ENCODE data around the gene HIBADH.
A peak's percentile ranks its signal among the peaks of the same experiment; 100 is the strongest.

The HIBADH gene

GRCh38 chr7:27662490-27663205, at the start of gene HIBADH:
HIBADH (minus strand) TSS chr7:27662883; CDS start chr7:27662788, 95 bp downstream.
- DNase-seq: peak; percentile 90

- no peak for DNase-seq
These were observed 49.5 kb upstream of the HIBADH start for GRCh38 chr7:27712217-27712616.

- DNase-seq: no peak
These were observed 46.7 kb upstream of the HIBADH start for GRCh38 chr7:27709137-27710075.

- no peak for DNase-seq
These were observed 45.8 kb upstream of the HIBADH start for GRCh38 chr7:27708485-27708884.

- DNase-seq: no peak
These were observed 42.5 kb upstream of the HIBADH start for GRCh38 chr7:27705200-27705594.

- no peak for DNase-seq
These were observed 41.9 kb upstream of the HIBADH start for GRCh38 chr7:27704422-27705199.

GRCh38 chr7:27703181-27703580, 40.5 kb upstream of the HIBADH start:
- no peak for DNase-seq

- DNase-seq: no peak
These were observed 37.8 kb upstream of the HIBADH start for GRCh38 chr7:27700501-27700900.

- no peak for DNase-seq
These were observed 37.1 kb upstream of the HIBADH start for GRCh38 chr7:27699751-27700150.

- no peak for DNase-seq
These were observed 35.3 kb upstream of the HIBADH start for GRCh38 chr7:27697861-27698430.

GRCh38 chr7:27695096-27695495, 32.4 kb upstream of the HIBADH start:
- DNase-seq: no peak

GRCh38 chr7:27693794-27694193, 31.1 kb upstream of the HIBADH start:
- DNase-seq: no peak

- DNase-seq: no peak
These were observed 28.0 kb upstream of the HIBADH start for GRCh38 chr7:27690649-27691048.

GRCh38 chr7:27689591-27690164, 27.0 kb upstream of the HIBADH start:
- DNase-seq: no peak

GRCh38 chr7:27689150-27689549, 26.5 kb upstream of the HIBADH start:
- no peak for DNase-seq

- no peak for DNase-seq
These were observed 26.0 kb upstream of the HIBADH start for GRCh38 chr7:27688646-27689045.

- no peak for DNase-seq
These were observed 25.4 kb upstream of the HIBADH start for GRCh38 chr7:27688056-27688455.

- DNase-seq: no peak
These were observed 23.6 kb upstream of the HIBADH start for GRCh38 chr7:27686315-27686714.

- no peak for DNase-seq
These were observed 23.2 kb upstream of the HIBADH start for GRCh38 chr7:27685893-27686292.

- no peak for DNase-seq
These were observed 22.5 kb upstream of the HIBADH start for GRCh38 chr7:27685209-27685608.

- no peak for DNase-seq
These were observed 21.8 kb upstream of the HIBADH start for GRCh38 chr7:27684491-27684890.

GRCh38 chr7:27680610-27681009, 17.9 kb upstream of the HIBADH start:
- DNase-seq: no peak
